VCaP (cell line): ENCODE measurements around the gene TMEM132C.

Experiments
- H3K27ac ChIP-seq: fragments of 450-650 bp; 2 replicates; pipeline ENCODE4 v1.5.1; 2017
- CTCF ChIP-seq: fragments of 450-650 bp; conservative IDR thresholded peaks from 2 replicates; pipeline ENCODE4 v1.5.1; 2017; ENCODE audit warnings: mild to moderate bottlenecking, moderate library complexity

TMEM132C gene

GRCh38 chr12:128644664-128645296, 377.8 kb downstream of the TMEM132C start:
- no peak overlapping the region for H3K27ac ChIP-seq
- peak; percentile 64 for TF ChIP-seq CTCF

- no peak overlapping the region for H3K27ac ChIP-seq
- no peak for TF ChIP-seq CTCF
These were observed 382.9 kb downstream of the TMEM132C start for GRCh38 chr12:128649902-128650301.

DNA sequence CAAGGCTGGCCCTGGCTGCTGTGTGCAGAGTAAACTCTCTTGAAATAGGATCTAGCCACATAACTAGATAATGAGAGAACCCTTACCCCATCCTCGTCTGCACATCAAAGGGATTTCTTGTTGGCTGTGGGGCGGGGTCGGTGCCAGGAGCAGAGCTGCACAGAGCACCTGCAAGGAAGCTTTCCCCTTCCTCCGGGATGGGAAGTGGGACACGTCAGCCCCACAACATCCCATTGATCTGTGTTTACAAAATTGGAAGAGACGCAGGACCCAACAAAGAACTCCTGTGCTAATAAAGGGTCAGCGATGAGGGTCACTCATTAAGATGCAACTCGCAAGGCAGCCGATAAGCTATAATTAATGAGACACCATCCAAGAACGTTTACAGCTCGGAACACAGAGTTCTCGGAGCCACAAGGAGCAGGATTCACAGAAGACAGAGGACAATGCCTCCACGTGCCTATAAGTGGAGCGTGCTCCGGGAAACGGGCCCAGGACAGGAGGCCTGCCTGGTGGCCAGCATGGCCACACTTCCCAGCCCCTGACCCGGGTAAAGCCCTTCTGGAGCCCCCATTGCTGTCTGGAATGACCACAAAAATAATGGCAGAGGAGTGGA, 385.3 kb downstream of the TMEM132C start:
- no peak for TF ChIP-seq CTCF
- no peak overlapping the region for H3K27ac ChIP-seq

GRCh38 chr12:128654468-128654867, 387.5 kb downstream of the TMEM132C start:
- no peak for TF ChIP-seq CTCF
- H3K27ac ChIP-seq = no peak overlapping the region

DNA sequence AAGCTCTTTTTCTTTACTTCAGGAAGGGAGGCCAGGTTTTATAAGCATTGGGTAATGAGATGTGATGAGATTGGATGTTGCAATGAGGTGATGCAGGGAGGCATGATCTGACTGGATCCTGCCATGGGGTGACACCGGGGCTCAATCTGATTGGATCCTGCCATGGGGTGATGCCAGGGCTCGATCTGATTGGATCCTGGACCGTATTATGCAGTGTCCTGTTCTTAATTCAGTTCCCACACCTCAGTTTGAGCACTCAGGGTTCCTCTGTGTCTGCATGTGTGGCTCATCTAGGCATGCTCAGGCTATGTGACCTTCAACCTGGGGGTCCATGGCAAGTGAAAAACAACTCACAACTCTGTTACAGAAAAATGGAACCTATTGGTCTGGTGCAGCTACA, 390.4 kb downstream of the TMEM132C start:
- no peak for TF ChIP-seq CTCF
- H3K27ac ChIP-seq = no peak overlapping the region

DNA sequence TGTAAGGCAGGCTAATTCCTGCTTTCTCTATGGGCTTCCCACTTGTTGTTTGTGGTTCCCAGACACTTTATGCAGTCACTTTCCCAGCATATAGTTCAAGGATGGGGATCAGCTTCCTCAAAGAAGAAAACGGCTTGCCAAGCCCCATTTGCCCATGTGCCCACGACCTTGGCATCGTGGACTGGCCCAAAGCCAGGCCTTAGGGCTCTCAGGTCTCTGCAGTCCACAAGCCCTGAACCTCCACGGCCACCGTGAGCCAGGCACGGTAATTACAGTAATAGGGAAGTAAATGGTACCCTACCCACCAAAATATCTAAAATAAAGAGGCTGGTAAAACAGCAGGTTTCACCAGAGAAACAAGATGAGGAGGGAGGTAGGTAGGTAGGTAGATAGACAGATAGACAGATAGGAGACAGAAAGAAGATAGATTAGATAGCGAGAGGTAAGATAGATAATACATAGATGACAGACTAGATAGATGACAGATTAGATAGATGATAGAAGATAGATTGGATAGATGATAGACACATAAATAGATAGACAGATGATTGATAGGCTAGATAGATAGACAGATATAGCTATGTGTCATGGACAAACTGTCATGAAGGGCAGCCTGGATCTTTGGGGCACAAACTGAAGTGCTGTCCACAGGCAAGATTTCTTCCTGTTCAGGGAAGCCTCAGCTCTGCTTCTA, 393.7 kb downstream of the TMEM132C start:
- TF ChIP-seq CTCF = no peak
- no peak overlapping the region for H3K27ac ChIP-seq

GRCh38 chr12:128661226-128661569, 394.2 kb downstream of the TMEM132C start:
- TF ChIP-seq CTCF = no peak
- H3K27ac ChIP-seq = no peak overlapping the region
